Adipocyte (in vitro differentiated cells): ENCODE results near the gene GOSR1.
A peak's percentile ranks its signal among the peaks of the same experiment; 100 is the strongest.
"Not testable (repeated sequence)": the region's sequence is repeated elsewhere in the genome, so short reads cannot be mapped to it uniquely, and the experiment has no call there.

Experiments
- DNase-seq: peaks from one replicate; pipeline ENCODE4 v3.0.0-alpha.2; 2015; ENCODE audit warnings: low read depth
- H3K27me3 ChIP-seq: replicated peaks from 2 replicates; pipeline ENCODE4 v1.7.0; 2013; ENCODE audit warnings: mild to moderate bottlenecking, low read length, moderate library complexity; ENCODE audit not compliant: control insufficient read depth, insufficient read depth
- H3K36me3 ChIP-seq: 2 replicates; pipeline ENCODE4 v1.7.0; 2013; ENCODE audit warnings: low read length, mild to moderate bottlenecking, moderate library complexity; ENCODE audit not compliant: control insufficient read depth, insufficient read depth, severe bottlenecking
- H3K4me1 ChIP-seq: 2 replicates; pipeline ENCODE4 v1.7.0; 2013; ENCODE audit warnings: mild to moderate bottlenecking, low read length, moderate library complexity; ENCODE audit not compliant: control insufficient read depth, insufficient read depth
- H3K4me3 ChIP-seq: 2 replicates; pipeline ENCODE4 v1.7.0; 2013; ENCODE audit warnings: mild to moderate bottlenecking, low read length, moderate library complexity
- H3K9ac ChIP-seq: 2 replicates; pipeline ENCODE4 v1.7.0; 2013; ENCODE audit warnings: mild to moderate bottlenecking, low read length, moderate library complexity
- H3K9me3 ChIP-seq: 2 replicates; pipeline ENCODE4 v1.7.0; 2013; ENCODE audit warnings: mild to moderate bottlenecking, low read length, moderate library complexity; ENCODE audit not compliant: control insufficient read depth

The GOSR1 gene

DNA sequence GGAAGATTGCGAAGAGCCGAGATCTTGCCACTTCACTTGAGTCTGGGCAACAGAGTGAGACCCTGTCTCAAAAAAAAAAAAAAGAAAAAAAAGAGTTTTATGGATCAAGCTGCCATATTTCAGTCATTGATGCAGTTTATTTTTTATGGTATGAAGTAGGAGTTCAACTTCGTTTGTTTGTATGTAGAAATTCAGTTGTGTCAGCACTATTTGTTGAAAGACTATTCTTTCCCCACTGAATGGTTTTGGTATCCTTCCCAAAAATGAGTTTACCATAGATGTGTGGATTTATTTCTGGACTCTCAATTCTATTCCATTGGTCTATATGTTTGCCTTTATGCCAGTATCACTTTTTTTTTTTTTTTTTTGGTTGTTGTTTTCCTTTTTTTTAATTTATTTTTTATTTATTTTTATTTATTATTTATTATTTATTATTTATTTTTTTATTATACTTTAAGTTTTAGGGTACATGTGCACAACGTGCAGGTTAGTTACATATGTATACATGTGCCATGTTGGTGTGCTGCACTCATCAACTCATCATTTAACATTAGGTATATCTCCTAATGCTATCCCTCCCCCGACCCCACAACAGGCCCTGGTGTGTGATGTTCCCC is 18.3 kb upstream of the GOSR1 start:
- not testable (repeated sequence) for H3K9ac ChIP-seq, H3K4me1 ChIP-seq, H3K27me3 ChIP-seq, H3K4me3 ChIP-seq, DNase-seq, H3K9me3 ChIP-seq
- peaks cover 48% of the 10 kb centered on the region for H3K36me3 ChIP-seq

DNA sequence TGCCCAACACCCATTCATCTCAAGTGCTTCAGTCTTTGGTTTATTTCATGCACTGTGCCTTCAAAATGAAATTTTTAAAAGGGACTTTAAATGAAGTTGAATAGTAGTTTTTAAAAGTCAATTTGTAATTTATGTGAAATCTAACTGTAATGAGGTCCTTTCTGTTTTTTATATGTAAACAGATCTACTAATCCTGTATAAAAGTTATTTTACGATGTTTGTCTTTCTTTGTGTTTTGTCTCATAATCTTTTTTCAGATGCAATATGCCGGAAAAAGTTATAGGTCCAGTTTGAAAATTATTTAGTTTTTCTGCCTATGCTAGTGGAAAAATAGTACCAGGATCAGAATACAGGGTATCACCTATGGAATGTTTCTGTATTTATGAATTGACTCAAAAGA is 8.7 kb upstream of the GOSR1 start:
- Histone ChIP-seq H3K9me3 (no peaks in the 10 kb centered on the region), H3K9ac (no peak overlapping the region), H3K4me1 (peaks cover 7% of the 10 kb centered on the region), H3K27me3 (no peaks in the 10 kb centered on the region), H3K36me3 (peaks cover 19% of the 10 kb centered on the region), H3K4me3 (no peak overlapping the region)
- DNase-seq = no peak

DNA sequence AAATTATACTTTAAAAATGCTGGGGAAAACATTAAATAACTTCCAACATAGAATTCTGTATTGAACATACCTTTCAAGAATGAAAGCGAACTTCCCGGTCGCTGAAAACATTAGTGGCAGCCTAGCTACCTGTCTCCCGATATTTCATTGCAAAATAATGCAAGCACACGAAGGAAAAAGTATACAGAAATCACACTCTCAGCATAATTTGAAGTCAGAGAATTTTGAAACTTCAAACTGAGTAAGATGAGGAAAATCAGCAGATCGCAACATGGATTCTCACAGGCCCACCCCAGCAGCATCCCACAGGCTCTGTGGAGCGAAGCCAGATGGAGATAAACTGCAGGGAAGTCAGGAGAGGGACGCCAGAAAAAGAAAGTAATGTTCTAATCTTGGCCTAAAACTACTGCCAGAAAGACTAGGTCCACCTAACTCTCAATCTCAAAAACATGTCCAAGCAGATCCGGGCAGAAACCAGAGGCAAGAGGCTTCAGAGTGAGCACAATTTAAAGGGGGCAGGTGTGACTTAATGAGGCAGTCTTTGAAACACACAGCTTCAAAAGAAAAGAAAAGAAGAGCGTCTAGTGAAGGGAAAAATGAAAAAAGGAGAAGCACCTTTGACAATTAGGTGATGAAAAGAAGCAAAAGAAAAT is 4.8 kb upstream of the GOSR1 start:
- no peak for DNase-seq

DNA sequence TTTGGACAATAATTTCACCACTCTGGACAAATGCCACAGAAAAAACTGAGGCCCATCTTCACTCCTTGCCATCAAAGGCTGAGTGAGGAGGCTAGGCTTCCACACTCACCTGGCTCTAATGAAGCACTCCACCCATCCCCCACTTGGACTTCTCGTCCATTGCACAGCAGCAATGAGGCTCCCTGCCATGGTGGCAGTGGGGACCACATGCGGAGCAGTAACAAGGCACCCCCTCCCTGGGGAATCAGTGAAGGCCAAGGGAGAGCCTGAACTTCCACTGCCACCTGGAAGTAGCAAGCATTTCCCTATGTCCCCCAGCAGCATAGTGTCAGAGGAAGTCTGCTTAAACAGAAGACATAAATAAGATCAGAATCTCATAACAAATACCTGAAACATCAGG is 2.0 kb upstream of the GOSR1 start:
- DNase-seq = no peak
- Histone ChIP-seq H3K4me3 (no peak overlapping the region), H3K9ac (no peak overlapping the region), H3K36me3 (peaks cover 6% of the 10 kb centered on the region), H3K4me1 (peaks cover 23% of the 10 kb centered on the region), H3K27me3 (no peaks in the 10 kb centered on the region), H3K9me3 (no peaks in the 10 kb centered on the region)

More for the DNA sequence above, 4.8 kb upstream of the GOSR1 start:
- Histone ChIP-seq H3K27me3 (no peaks in the 10 kb centered on the region), H3K36me3 (no peaks in the 10 kb centered on the region), H3K9ac (peak overlapping the region; percentile 57), H3K9me3 (no peaks in the 10 kb centered on the region), H3K4me1 (peaks cover 11% of the 10 kb centered on the region), H3K4me3 (peak overlapping the region; percentile 62)

DNA sequence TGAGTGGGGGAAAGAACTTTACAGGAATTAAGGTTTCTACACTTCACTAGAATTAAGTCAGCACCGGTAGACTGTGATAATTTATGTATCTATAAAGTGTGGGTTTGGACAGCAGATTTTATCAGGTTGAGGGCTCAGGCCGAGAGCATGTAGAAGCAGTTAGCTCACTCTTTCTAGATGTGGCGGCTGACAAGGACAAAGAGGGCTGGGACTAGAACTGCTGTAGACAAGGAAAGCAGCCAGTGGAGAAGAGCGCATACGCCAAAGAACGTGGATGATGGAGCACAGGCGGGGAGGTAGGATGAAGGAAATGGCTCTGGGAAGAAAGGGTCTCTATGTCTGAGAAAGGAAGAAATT is 504 bp upstream of the GOSR1 start:
- DNase-seq = no peak

DNA sequence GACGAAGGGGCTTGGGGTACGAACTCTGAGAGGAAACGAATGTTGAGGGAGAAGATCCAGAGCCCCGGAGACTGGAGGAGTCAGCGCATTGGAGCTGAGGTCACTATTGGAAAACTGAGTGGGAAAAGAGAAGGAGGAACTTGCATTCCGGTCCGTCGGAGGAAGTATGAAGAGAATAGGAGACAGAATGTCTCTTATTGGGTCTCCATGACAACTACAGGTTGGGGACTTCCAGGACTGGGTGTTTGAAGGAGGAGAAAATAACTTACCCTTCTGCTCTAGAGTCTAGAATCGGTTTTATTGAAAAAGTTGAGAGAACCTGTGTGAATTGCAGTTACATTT is 537 bp downstream of the GOSR1 start:
- no peaks in the 10 kb centered on the region for H3K9me3 ChIP-seq
- H3K36me3 ChIP-seq = peaks cover 29% of the 10 kb centered on the region
- H3K4me1 ChIP-seq = peaks cover 17% of the 10 kb centered on the region
- H3K4me3 ChIP-seq = peak overlapping the region; percentile 92
- no peaks in the 10 kb centered on the region for H3K27me3 ChIP-seq
- peak overlapping the region; percentile 97 for H3K9ac ChIP-seq
- DNase-seq = peak; percentile 63

More for the DNA sequence above, 504 bp upstream of the GOSR1 start:
- no peaks in the 10 kb centered on the region for H3K27me3 ChIP-seq
- peaks cover 21% of the 10 kb centered on the region for H3K36me3 ChIP-seq
- peak overlapping the region; percentile 97 for H3K9ac ChIP-seq
- no peaks in the 10 kb centered on the region for H3K9me3 ChIP-seq
- peak overlapping the region; percentile 92 for H3K4me3 ChIP-seq
- H3K4me1 ChIP-seq = peaks cover 23% of the 10 kb centered on the region

DNA sequence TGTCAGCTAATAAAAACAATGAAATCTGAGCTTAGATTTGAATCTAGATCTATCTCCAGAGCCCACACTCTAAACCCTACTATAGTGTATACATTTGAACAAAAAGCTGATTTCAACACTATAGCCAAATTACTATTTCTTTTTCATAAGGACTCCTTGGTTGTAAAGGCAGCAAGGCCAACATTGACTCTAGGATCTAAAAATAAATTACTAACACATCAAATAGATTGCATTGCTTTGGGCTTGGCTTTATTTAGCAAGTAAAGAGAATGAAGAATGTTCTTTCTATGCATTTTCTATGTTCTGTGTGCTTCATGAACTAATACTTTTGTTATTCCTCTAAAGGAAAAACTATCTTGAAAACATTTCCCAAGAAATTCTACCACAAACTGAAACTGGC is 5.3 kb downstream of the GOSR1 start:
- no peak for DNase-seq
- H3K4me1 ChIP-seq = peaks cover 12% of the 10 kb centered on the region
- no peak overlapping the region for H3K4me3 ChIP-seq
- H3K27me3 ChIP-seq = no peaks in the 10 kb centered on the region
- no peak overlapping the region for H3K9ac ChIP-seq
- no peaks in the 10 kb centered on the region for H3K9me3 ChIP-seq
- H3K36me3 ChIP-seq = peaks cover 77% of the 10 kb centered on the region

DNA sequence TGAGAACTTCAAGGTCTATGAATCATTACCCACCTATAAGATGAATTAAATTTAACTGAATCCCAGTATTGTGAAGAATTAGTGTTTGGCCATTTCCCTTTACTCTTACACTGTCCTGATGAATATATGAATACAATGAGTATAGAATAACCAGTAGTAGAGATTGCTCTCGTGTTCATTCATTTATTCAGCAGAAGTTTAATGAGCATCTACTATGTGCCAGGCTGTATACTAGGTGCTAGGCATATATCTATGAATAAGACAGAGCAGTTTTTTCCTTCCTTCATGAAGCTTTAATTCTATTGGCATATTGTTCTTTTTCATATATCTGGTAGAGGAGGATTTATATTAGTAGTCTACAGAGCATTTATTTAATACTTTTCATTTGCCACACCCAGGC is 6.0 kb downstream of the GOSR1 start:
- H3K4me3 ChIP-seq = no peak overlapping the region
- peaks cover 81% of the 10 kb centered on the region for H3K36me3 ChIP-seq
- no peaks in the 10 kb centered on the region for H3K27me3 ChIP-seq
- DNase-seq = no peak
- no peak overlapping the region for H3K9ac ChIP-seq
- peaks cover 9% of the 10 kb centered on the region for H3K4me1 ChIP-seq
- no peaks in the 10 kb centered on the region for H3K9me3 ChIP-seq

DNA sequence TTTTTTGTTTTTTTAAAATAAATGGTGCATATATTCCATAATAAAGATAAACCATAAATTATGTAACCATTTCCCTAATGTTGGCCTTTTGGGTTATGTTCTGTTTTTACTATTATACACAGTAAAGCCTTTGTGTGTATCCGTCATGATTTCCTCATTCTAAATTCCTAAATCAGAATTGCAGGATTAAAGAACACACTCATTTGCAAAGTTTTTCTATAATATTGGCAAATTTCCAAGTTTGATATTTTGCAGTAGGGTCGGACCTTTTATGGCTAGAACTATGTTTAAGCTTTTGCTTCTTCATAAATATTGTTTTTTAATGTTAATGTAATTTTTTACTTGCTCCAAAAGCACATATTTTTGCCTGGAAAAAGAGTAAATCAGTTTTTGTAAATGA is 16.6 kb downstream of the GOSR1 start:
- no peaks in the 10 kb centered on the region for H3K27me3 ChIP-seq
- peaks cover 97% of the 10 kb centered on the region for H3K36me3 ChIP-seq
- no peaks in the 10 kb centered on the region for H3K4me1 ChIP-seq

DNA sequence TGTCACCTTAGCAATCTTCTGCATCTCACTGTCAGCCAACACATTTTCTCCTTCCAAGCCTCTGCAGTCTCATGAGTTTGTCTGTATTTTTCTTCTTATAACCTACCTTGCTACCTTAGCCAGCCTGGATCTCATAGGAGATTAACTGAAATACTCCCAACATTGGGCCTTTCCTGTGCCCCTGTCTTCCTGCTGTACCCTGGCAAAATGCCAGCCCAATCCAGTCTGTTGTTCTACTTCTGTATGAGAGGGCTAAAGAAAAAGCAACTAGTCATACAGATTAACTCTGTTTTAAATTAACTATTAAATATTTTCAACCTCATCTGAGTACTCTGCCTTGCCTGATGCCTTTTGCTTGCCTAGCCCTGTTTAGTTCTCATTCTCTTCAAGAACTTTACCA is 18.4 kb downstream of the GOSR1 start:
- H3K36me3 ChIP-seq = peaks cover 95% of the 10 kb centered on the region

More for the DNA sequence above, 16.6 kb downstream of the GOSR1 start:
- Histone ChIP-seq H3K4me3 (no peak overlapping the region), H3K9ac (no peak overlapping the region), H3K9me3 (no peaks in the 10 kb centered on the region)
- DNase-seq = no peak

DNA sequence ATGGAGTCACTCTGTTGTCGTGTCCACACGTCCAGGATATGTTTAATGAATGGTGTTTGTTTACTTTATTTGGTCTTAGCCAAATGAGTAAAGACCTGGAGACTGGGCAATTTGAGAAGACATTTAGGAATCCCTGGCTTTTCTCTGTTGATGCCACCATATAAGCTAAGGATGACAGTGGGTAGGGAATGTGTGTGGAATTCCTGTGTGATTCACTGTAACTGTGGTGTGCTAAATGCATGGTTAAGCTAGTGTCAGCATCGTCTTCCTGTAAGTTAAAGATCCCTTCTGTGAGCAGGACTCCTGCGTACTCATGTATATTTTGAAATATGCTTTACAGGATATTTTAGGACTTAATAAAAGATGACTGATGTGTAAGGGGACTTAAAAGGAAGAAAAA is 26.4 kb downstream of the GOSR1 start:
- Histone ChIP-seq H3K9me3 (no peaks in the 10 kb centered on the region), H3K27me3 (no peaks in the 10 kb centered on the region), H3K36me3 (peaks cover 86% of the 10 kb centered on the region), H3K9ac (no peak overlapping the region), H3K4me3 (no peak overlapping the region), H3K4me1 (no peaks in the 10 kb centered on the region)
- DNase-seq = no peak

More for the DNA sequence above, 18.4 kb downstream of the GOSR1 start:
- Histone ChIP-seq H3K9me3 (no peaks in the 10 kb centered on the region), H3K27me3 (no peaks in the 10 kb centered on the region), H3K9ac (no peak overlapping the region), H3K4me3 (no peak overlapping the region), H3K4me1 (no peaks in the 10 kb centered on the region)
- DNase-seq = no peak
